Stimulated activated CD8-positive, alpha-beta memory T cell treated with anti-CD3 and anti-CD28 coated beads, Interleukin-2, amount 100 ng/mL, for 48 hours (primary cell): Measurements from ENCODE around the gene KLF6.

Source experiments
- DNase-seq, 2 donors: peaks; one replicate each; pipeline ENCODE4 v3.0.0-alpha.2; 2020; ENCODE audit warnings: low read depth in 2 of 2

The KLF6 gene

DNA sequence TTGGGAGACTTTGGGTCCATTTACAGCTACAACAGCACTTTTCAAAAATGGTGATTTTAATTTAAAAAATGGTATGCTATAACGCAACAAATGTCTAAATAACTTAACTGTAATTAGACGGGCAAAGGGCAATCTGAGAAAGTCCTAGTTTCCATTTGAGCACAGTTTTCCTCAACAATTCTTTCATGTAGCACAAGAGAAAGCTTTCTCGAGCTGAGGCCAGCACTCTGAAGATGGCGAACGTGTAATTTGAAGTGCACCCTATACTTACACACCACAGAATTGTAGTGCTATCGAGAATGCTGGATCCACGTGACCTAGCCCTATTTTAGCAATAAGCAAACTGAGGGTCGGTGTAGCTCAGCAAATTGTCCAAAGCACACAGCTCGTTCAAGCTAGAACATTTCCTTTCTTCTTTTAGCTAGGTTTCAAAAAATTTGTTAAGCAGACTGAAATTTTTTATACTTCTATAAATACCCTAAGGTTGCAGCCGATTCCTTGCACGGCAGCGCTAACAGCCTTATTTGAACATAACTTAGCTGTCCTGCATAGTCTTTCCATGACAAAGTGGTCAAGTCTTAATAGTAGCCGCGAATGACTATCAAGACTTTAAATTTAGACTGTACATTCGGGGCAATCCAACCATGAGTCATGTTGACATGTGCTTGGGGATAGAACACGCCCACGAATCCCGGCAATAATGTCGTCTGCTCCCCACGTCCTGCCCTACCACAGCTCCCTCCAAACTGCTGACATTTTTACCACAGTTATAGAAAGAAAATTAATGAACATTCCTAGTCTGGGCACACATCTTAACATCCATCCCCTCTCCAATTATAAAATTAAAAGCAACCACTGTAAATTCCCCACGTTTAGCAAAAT lies 10.0 kb downstream of the KLF6 start:
- DNase-seq = no peak

- no peak for DNase-seq
Measured at GRCh38 chr10:3774018-3774813, 10.8 kb downstream of the KLF6 start.

DNA sequence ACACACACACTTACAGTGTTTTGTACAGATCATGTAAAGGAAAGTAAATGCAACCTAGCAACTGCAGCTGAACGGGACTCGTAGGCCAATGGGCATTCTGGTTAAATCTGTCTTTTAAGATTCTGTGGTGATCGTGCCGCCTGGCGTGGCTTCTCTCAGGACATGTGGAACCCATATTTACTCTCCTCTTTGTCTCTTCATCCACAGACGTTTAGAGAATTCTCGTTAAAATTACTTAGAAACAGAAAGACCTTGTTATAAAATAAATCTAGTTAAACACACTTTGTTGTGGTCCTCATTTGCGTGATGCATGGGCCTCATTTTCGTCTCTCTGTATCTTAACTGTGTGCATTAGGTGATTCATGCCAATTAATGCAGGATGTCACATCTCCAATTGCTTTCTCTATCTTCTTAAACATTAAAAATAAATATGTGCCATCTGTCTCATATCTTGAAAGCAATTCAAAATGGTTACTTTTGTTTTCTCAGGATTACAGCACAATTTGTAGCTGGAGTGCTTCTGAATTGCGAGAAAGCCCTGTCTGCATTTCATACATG lies 11.5 kb downstream of the KLF6 start:
- no peak for DNase-seq

GRCh38 chr10:3772361-3773171 lies 12.4 kb downstream of the KLF6 start:
- no peak for DNase-seq

GRCh38 chr10:3770611-3771110 lies 14.3 kb downstream of the KLF6 start:
- no peak for DNase-seq

DNA sequence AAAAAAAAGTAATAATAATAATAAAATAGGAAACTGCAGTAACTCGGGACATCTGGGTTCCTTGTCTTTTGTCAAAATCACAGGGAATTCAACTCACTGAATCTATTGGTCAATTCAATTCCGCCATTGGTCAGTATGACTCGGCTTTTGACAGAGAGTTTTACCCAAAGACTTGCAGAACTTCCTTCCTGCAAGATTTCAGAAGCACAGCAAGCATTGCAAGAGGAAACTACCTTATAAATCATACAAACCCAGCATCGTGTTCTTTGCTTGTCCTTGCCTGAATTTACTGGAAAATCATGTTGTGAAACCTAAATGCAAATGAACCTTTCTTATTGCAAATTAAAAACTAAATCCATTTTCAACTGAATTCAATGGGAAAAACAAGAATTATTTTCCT lies 15.5 kb downstream of the KLF6 start:
- no peak for DNase-seq

DNA sequence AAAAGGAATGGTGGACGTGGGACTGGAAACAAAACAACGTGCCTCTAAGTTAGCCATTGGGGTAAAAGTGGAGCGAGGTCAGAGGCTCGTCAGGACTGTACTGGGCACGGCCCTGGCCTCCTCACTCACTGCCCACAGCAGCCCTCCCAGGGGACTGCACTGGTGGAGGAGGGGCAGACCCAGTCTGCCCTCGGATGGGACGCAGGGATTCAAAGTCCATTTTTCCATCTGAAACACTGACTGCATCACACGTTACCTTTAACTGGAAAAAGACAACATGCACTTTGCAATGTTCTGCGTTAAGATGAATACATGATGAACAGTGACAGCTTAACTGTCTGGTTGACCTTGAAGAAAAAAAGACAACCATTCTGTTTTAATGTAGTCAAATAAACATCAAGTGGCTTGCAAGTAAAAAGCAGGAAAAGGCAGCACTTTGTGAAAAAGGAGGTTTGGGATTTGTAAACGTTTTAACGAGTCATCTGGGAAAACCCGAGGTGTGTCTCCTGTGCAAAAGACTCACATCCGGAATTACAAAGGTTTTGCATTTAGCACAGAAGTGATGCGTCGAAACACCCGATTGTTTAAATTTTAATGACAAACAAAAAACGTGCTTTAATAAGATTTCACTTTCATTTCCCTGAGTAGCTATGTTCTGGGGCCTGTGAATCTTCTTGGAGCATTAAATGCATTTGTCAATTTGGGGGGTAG lies 18.8 kb downstream of the KLF6 start:
- DNase-seq = no peak

DNA sequence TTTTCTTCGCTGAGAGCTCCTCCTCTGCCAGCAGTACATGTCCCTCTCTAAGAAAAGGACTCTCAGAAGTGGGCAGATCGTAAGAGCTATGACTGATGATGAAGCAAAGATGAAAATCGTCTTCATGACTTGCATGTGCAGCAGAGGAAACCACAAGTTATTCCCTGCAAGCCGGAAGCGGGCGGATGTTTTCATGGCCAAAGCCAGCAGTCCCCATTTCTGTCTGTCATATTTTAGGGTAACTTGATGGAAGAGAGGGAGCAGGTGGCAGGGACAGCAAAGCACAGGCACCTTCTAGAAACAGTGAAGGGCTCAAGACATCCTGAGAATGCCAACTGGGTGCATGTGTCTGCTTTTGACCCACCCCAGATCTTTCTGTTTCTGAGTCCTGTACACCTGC lies 19.9 kb downstream of the KLF6 start:
- no peak for DNase-seq

GRCh38 chr10:3764626-3765112 lies 20.3 kb downstream of the KLF6 start:
- DNase-seq = no peak

- no peak for DNase-seq
Measured at GRCh38 chr10:3763852-3764625, 21.0 kb downstream of the KLF6 start.

- DNase-seq = no peak
Measured at GRCh38 chr10:3763035-3763456, 22.0 kb downstream of the KLF6 start.

- DNase-seq = no peak
Measured at GRCh38 chr10:3762309-3762708, 22.7 kb downstream of the KLF6 start.

GRCh38 chr10:3761904-3762303 lies 23.1 kb downstream of the KLF6 start:
- DNase-seq = no peak

DNA sequence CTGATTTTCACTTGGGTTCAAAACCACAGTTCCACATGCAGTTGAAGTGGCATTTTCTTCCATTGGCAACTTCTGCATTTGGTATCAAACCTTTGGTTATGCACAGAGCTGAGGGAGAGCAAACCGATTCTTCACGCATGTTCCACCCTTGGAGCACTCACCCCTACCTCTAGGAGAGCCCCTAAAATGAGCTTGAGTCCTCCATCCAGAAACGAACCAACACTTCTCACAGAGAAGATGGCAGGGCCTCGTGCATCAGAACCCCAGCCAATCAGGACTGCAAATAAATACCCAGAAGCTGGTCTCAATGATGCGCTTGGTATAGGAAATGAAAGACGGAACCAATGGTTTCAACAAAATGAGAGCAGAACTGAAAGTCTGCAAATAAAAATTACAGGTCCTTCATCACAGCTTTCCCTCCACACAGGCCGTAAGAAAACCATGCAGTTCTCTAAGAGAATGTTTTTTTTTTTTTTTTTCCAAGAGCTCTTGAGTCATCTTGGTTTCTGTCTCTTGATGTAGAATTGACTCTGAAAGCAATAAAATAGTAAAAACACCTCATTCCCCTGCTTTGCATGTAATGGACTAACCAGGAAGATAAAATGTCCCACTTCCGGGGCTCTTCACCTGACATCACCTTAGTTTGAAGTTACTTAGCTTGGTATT lies 23.9 kb downstream of the KLF6 start:
- DNase-seq = no peak

GRCh38 chr10:3760083-3760482 lies 24.9 kb downstream of the KLF6 start:
- DNase-seq = no peak

GRCh38 chr10:3759397-3759796 lies 25.6 kb downstream of the KLF6 start:
- no peak for DNase-seq

DNA sequence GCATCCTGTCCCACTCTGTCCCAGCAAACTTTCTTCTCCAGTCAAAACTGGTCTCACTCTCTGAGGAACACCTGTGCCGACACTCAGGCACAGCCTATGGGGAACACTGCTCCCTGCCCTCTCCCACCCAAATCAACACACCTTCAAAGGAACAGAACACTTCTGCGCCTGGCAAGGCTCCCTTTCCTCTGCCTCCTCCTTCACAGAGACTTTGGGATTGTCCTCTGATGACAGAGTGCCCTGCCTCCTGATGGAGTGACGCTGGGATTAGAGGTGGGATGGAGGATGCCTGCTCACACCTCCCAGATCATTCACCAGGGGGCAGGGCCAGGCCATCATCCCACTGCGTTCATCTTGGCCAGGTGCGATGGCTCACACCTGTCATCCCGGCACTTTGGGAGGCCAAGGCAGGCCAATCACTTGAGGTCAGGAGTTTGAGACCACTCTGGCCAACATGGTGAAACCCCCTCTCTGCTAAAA lies 26.5 kb downstream of the KLF6 start:
- DNase-seq = no peak

- peak; percentile 50 to 53 for DNase-seq
Measured at GRCh38 chr10:3757638-3758490, 27.1 kb downstream of the KLF6 start.
